ENCODE results near the gene ADAMTS18. TPM values are rescaled to one million over a fixed set of nuclear protein-coding genes. Genes with fewer than 3 reads are reported as not detected.

ADAMTS18 gene
- total and polyA plus RNA-seq, 9 of the 15 experiments (the other 6 are each of a cell fraction or from before 2014, with no cell fraction given): not detected

- ChIA-PET POLR2A (no interaction called here), CTCF (ENCODE audit: low intra/inter-chr PET ratio) (no interaction called here)
- Histone ChIP-seq H2AFZ (ENCODE audit: low read depth, low read length) (no peak overlapping the region), H3K9me1 (ENCODE audit: control insufficient read depth, insufficient read depth, low read length) (no peaks in the 10 kb centered on the region), H3K9me3 (replicated peaks; ENCODE audit: control insufficient read depth, insufficient read depth, low read depth, low read length) (no peaks in the 10 kb centered on the region), H3K27me3 (ENCODE audit: control insufficient read depth in 2 of 2, insufficient read depth in 2 of 2, low read length in 2 of 2) (no peaks in the 10 kb centered on the region), H3K79me2 (ENCODE audit: control insufficient read depth, insufficient read depth, low read length) (no peaks in the 10 kb centered on the region), H4K20me1 (replicated peaks; ENCODE audit: control insufficient read depth, insufficient read depth, low read length) (no peaks in the 10 kb centered on the region; the same call in 1 of the 2 replicates), H3K27ac (ENCODE audit: extremely low read depth, low read depth, low read length) (no peak overlapping the region), H3K4me3 (no peak overlapping the region), H3K4me2 (ENCODE audit: insufficient read depth, low read length) (no peak overlapping the region), H3K9ac (ENCODE audit: insufficient read depth in 1 of 2, low read depth in 2 of 2, low read length in 2 of 2) (no peak overlapping the region), H3K4me1 (replicated peaks in 1 of 2; ENCODE audit: control insufficient read depth in 2 of 2, insufficient read depth in 2 of 2, low read length in 2 of 2) (no peaks in the 10 kb centered on the region), H3K36me3 (ENCODE audit: control insufficient read depth, insufficient read depth, low read length) (no peaks in the 10 kb centered on the region)
- FAIRE-seq (no peak), DNase-seq (ENCODE audit: extremely low read depth in 1 of 4, low spot score in 3 of 4) (no peak), ATAC-seq (no peak)
- no TSS peak for BruUV-seq (replicated peaks)
- TF ChIP-seq GATAD2B (IDR thresholded peaks at IDR 0.05; ENCODE audit: borderline replicate concordance): no peak
- no peak for TF ChIP-seq ZC3H4 (CRISPR knock-in tag; IDR thresholded peaks at IDR 0.05; ENCODE audit: borderline replicate concordance)
- no peak for TF ChIP-seq KDM2B (CRISPR knock-in tag; IDR thresholded peaks at IDR 0.05)
- no peak for TF ChIP-seq ZNF445 (CRISPR knock-in tag; IDR thresholded peaks at IDR 0.05; ENCODE audit: low read depth)
- no peak for TF ChIP-seq SRF (CRISPR knock-in tag; IDR thresholded peaks at IDR 0.05)
- TF ChIP-seq ZNF79 (CRISPR knock-in tag; IDR thresholded peaks at IDR 0.05; ENCODE audit: low read depth): no peak
- no peak for TF ChIP-seq RB1 (IDR thresholded peaks at IDR 0.05; ENCODE audit: low read depth)
- no peak for TF ChIP-seq DEAF1 (CRISPR knock-in tag; IDR thresholded peaks at IDR 0.05)
- no peak for TF ChIP-seq PPARD (CRISPR knock-in tag; IDR thresholded peaks at IDR 0.05)
- no peak for TF ChIP-seq MTA1 (IDR thresholded peaks at IDR 0.05; ENCODE audit: borderline replicate concordance)
- TF ChIP-seq MAX (CRISPR knock-in tag; IDR thresholded peaks at IDR 0.05): no peak
- no peak for TF ChIP-seq FOS (IDR thresholded peaks at IDR 0.05; ENCODE audit: extremely low read depth, insufficient read length)
- no peak for TF ChIP-seq ZNF134 (CRISPR knock-in tag; conservative IDR thresholded peaks at IDR 0.05)
- no peak for TF ChIP-seq FOXJ2 (tag; IDR thresholded peaks at IDR 0.05)
- no peak for TF ChIP-seq STAT6 (CRISPR knock-in tag; IDR thresholded peaks at IDR 0.05)
- TF ChIP-seq NEUROD1 (IDR thresholded peaks at IDR 0.05; ENCODE audit: borderline replicate concordance, low read depth, low read length, partially characterized antibody): no peak
- TF ChIP-seq KLF13 (tag; IDR thresholded peaks at IDR 0.05; ENCODE audit: borderline replicate concordance, low read depth): no peak
- intact Hi-C loops (cut with micrococcal nuclease): no loop called here
- 0% methylated on average over 1 of the region's 1 CpG for WGBS (ENCODE audit: insufficient coverage, low coverage, missing lambda C conversion rate)
- in situ Hi-C loops (cut with MboI): no loop called here
These were observed 126.7 kb downstream of the ADAMTS18 start for GRCh38 chr16:77308163-77308561.
